Measurements from ENCODE around the gene CCDC74B.
"Not testable (repeated sequence)": the region's sequence is repeated elsewhere in the genome, so short reads cannot be mapped to it uniquely, and the experiment has no call there.

DNA sequence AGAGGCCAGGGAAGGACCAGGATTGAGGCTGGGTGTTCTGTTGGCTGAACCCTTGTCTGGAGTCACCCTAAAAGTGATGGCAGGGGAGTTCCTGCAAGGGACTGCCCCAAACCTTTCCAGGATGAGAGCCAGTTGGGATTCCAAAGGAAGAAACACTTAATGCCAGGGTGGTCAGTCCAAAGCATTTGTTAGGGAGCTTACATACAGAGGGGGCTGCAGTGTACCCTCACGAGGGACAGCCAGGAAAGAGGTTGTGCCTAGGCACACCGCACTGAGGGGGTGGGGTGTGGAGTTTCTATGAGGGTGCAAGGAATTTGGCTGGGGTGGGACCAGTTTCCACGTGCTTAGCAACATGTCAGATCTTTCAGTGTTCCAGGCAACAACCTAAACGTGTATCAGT, 44.0 kb upstream of the CCDC74B start:
- TF ChIP-seq POLR2AphosphoS5, POLR2A (IDR thresholded peaks at IDR 0.05): not testable (repeated sequence)
- TF ChIP-seq, protein P1, sequence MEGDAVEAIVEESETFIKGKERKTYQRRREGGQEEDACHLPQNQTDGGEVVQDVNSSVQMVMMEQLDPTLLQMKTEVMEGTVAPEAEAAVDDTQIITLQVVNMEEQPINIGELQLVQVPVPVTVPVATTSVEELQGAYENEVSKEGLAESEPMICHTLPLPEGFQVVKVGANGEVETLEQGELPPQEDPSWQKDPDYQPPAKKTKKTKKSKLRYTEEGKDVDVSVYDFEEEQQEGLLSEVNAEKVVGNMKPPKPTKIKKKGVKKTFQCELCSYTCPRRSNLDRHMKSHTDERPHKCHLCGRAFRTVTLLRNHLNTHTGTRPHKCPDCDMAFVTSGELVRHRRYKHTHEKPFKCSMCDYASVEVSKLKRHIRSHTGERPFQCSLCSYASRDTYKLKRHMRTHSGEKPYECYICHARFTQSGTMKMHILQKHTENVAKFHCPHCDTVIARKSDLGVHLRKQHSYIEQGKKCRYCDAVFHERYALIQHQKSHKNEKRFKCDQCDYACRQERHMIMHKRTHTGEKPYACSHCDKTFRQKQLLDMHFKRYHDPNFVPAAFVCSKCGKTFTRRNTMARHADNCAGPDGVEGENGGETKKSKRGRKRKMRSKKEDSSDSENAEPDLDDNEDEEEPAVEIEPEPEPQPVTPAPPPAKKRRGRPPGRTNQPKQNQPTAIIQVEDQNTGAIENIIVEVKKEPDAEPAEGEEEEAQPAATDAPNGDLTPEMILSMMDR (IDR thresholded peaks at IDR 0.05 in 8 of 11, conservative IDR thresholded peaks at IDR 0.05 in 3 of 11): not testable (repeated sequence)
